Measurements from ENCODE around the gene GTF3A.

GTF3A gene

DNA sequence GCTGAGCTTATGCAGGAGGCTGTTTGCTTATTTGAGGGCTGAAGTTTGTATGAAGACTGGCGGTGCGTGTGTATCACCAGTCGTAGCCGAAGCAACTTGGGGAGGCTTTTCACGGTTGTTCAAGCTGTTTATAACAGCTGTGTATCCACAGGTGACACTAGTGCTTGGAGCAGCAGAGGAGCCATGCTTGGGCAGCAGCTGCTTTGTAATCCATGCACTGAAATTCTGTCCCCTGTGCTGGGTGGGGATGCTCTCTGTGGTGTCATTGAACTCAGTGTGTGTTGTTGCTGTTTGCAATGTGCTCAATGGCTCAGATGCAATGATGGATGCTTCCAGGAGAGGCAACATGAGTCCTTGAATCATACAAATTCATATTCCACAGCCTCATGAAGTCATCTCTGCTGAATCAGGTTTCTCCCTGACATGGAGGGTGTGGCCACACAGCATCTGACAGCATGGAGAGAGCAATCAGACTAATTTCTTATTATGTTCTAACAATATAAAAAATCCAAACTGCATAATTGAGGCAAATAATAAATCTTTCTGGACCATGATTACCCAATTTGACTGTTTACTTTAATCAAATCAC, 18.8 kb upstream of the GTF3A start:
- no peak for DNase-seq

DNA sequence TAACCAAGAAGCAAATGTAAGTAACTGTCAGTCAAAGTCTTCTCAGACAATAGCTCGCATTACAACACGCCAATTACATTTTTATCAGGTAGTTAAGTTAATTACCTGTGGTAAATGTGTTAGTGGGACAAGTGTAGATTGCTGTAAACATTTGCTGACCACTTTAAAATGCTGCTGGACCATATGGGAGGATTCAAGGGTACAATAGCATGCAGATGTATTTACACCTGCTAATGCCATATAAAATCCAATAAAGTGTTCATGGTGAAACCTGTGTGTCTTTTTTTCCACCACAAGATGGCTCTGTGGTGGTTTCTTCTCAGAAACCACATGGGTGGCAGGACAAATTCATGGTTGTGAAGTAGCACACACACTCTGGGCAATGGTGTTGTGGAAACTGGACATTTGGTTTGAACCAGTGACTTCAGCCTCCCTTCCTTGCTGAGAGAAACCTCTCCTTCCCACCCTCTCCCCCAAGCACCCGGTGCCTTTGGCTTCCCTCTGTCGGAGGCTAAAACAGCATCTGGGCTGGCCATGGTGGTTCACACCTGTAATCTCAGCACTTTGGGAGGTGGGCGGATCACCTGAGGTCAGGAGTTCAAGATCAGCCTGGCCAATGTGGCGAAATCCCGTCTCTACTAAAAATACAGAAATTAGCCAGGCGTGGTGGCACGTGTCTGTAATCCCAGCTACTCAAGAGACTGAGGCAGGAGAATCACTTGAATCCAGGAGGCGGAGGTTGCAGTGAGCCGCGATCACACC, 18.1 kb upstream of the GTF3A start:
- DNase-seq: peak; percentile 50

DNA sequence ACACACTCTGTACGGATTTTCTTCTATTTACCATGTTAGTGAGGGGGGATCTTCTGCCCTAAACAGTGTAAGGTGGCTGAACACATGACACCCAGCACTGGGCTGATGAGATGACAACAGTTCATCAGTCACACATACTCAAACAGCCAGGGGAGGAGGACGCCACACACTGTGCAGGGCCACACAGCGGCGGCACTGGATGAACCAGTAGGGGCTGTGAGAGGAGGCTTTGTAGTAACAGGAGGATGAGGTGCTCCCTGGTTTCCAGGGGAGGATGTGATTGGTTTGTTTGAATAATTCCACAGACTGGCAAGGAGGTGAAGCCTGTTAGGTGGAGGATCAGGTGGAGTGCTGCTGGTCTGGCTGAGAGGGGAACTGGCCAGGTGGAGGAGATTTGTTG, 16.3 kb upstream of the GTF3A start:
- no peak for DNase-seq

DNA sequence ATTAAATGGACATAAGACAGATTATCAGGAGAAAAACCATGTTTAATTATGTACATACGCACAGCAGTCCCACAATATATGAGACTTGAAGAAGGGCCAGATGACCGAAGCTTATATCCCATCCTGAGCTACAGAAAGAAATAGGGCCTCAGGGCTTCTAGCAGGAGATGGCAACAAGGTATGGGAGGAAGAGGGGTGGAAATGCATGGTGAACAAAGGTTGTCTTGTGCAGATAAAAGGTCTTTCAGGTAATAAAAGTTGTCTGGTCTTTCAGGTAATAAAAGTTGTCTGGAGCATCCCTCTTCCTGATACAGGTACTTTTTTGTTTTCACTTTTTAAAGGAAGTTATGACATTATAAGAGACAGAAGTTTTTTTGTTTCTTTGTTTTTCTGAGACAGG, 15.4 kb upstream of the GTF3A start:
- no peak for DNase-seq

GRCh38 chr13:27411341-27411740, 13.1 kb upstream of the GTF3A start:
- DNase-seq: peak; percentile 57

DNA sequence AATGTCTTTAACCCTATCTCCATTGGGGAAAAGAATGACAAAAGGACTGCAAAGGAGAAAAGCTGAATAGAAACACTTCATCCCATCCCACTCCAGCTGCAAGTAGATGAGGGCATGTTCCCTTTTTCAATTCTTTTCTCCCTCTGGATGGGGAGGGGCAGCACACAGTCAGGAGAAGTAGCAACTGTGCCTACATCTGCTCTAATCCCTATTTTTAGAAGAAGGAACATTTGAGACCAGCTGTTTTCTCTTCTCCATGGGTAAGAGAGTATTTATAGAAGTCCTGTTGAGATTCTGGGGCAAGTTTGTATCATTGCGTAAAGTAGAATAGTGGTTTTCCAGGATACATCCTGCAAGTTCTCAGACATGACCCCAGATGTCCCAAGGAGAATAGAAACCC, 9.3 kb upstream of the GTF3A start:
- no peak for DNase-seq

- no peak for DNase-seq
Observed at GRCh38 chr13:27419328-27419727, 5.1 kb upstream of the GTF3A start.

DNA sequence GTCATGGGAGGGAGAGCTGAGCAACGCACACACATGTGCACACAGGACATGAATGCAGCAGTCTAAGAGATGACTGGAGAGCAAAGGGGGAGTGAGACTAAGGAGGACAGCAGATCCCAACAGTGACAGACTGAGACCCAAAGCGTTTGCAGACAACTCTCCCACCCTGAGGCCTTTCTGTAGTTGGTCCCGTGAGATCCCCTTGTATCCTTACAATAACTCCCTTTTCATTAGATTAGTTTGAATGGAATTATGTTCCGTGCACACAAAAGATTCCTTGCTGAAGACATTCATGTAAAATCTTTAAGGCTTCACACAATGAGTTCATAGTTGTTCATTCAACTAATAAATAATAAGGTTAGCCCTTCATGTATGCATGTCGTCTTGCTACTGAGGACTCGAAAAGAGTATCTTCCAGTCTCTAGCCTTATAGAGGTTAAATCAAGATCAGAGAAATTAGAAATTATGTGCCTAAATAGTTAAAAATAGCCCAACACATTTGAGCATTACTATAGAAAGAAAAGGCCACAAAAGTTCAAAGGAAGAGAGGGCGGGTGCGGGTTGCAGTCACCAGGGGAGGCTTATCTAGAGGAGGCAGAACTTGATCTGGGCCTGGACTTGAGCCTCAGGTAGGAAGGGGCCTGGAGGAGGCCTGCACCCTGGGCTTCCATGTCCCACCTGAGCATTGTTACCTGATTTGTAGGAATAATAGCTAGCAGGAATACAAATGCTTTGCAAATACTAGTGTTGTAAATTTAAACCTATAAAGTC, 3.1 kb upstream of the GTF3A start:
- no peak for DNase-seq

- DNase-seq: no peak
Observed at GRCh38 chr13:27423333-27423732, 1.1 kb upstream of the GTF3A start.

- no peak for DNase-seq
Observed at GRCh38 chr13:27425158-27425917, 919 bp downstream of the GTF3A start.

DNA sequence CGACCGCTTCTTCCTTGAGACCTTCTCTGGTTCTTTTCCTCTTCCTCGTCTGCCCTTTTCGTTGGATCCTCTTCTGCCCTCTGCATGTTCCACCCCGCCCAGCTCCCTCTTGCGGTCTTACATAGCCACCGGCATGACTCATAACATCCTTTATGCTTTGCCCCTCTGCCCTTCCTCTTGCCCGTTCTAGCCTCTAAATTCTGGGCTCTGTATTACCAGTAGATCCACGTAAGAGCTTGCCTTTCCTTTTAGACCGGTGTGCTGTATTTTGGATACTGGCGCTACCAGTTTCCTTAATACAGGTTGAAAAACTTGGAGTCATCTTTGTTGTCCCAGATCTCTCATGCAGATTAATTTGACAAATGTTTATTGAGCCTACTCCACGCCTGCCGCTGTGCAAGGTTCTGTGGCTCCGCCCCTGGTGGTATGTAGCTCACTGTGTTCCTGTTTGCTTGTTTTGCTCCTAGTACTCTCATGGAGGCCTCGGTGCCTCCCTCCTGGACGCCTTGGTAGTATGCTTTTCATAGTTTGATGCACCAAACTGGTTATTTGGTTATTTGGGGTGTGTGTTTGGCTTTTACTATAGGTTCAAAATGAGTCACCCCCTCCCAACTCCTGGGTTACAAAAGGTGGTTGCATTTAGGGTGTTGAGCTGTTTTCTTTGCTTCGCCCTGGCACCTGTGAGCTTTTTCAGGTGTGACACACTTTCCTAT, 1.7 kb downstream of the GTF3A start:
- DNase-seq: peak; percentile 92

GRCh38 chr13:27427641-27428040, 3.2 kb downstream of the GTF3A start:
- DNase-seq: peak; percentile 46

DNA sequence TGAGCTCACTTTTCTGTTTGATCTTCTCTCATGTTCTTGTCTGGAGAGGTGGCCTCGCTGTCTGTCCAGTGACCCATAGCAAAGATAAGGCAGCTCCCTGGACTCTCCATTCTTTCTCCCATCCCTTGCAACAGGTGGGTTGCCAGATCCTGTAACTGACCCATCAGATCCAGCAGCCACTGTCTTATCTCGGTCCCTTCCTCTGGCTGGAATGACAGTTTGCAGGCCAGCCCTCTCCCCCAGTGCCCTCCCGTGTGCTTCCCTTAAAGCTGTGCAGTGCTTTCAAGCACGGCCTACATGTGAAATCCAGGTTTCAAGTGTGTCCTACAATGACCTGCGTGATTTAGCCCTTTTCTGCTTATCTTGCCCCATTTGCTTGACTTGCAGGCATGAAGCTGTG, 3.7 kb downstream of the GTF3A start:
- no peak for DNase-seq

- DNase-seq: no peak
Observed at GRCh38 chr13:27432180-27432579, 7.8 kb downstream of the GTF3A start.

DNA sequence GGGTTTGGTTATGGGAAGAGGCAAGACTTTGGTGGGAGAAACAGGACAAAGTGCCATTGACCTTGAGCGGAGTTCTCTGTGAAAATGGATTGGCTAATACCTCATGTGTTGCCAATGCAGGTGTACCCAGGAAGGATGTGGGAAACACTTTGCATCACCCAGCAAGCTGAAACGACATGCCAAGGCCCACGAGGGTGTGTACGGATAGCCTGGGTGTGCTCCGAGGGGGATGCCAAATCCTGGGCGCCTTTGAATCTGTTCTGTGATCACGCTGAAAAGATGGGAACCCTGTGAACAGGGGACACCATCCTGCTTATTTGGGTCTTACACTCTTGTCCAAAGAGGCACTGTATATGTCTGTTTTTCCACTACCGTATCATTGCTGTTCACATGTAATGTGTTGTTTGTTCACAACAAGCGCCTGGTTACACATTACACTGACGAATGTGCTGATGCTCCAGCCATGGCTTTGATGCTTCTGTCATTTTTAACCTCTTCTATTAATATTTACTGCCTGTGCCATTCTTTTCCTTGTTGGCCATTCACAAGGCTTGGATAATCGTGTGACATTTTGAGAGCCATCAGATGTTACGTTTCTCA, 8.3 kb downstream of the GTF3A start:
- DNase-seq: no peak

- DNase-seq: no peak
Observed at GRCh38 chr13:27437126-27437525, 12.7 kb downstream of the GTF3A start.

DNA sequence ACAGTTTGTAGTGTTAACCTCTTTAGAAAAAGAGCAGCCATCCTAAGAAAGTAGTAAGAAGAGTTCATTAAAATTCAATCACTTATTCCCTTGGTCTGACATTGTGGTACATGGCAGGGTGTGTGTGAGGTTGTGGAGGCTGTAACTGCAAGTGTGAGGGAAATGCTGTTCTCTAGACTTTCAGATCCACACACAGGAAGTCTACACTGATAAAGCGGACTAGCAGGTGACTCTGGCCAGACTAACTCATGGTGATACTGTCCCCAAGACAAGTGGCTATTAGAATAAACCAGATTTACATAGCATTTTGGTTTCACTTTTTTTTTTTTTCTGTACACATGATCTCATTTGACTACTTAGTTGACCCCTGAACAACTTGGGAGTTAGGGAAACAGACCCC, 16.0 kb downstream of the GTF3A start:
- no peak for DNase-seq

DNA sequence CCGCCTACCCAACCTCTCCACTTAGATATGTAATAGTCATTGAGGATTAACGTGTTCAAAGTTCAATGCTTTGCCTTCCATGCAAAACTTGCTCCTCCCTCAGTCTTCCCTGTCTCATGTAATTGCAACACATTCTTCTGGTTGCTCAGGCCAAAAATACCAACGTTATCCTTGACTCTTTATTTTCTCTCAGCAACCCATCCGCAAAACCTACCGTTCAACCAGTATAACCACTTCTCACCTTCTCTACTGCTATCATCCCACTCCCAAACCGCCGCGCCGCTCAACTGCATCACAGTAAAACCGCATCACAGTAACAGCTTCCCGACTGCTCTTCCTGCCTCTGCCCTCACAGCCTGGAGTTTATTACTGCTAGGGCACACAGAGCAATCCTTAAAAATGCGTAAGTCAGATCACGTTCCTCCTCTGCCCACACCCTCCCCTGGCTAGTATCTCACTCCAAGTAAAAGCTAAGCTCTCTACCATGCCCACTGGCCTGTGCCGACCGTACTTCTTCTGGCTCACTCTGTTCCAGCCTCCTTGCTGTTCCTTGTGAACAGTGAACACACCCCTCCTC, 17.7 kb downstream of the GTF3A start:
- DNase-seq: no peak

DNA sequence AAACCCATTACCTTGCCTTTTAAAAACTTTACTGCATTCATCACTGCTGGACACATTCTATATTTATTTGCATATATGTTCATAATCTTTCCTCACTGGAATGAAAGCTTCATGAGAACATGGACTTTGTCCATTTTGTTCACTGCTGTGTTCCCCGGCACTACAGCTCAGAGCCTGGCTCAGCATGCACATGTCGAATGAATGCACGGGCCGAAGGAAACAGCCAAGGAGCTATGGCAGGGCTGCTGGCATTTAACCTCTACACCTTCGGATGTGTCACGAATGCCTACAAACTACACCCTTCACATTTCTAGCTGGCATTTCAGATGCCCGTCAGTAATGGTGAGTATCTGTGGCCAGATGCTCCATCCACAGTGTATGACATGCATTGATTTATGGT, 18.4 kb downstream of the GTF3A start:
- no peak for DNase-seq

DNA sequence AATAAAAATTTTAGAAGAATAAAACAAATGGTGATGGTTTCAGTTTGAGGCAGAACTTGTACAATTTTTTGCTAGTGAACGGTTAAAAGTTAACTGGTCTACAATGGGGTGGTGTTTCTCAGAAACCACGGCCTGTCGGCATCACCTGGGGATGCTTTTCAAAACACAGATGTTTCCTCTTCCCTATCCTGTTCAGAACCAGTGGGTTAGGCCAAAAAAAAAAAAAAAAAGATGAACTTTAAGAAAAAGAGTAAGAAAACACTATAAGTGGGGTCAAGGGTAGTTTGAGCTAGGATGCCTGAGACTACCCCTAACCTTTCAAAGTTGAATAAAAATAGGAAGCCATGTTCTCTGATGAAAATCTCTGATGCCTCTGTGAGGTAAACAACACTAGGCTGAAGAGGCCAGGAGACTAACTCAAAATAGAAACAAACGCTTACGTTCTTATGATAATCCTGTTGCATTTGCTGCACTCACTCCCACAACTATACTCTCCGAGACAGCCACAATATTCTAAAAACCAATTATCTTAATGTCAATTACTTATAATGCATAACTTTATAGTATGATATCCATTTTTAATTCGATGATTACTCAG, 22.7 kb downstream of the GTF3A start:
- DNase-seq: no peak

DNA sequence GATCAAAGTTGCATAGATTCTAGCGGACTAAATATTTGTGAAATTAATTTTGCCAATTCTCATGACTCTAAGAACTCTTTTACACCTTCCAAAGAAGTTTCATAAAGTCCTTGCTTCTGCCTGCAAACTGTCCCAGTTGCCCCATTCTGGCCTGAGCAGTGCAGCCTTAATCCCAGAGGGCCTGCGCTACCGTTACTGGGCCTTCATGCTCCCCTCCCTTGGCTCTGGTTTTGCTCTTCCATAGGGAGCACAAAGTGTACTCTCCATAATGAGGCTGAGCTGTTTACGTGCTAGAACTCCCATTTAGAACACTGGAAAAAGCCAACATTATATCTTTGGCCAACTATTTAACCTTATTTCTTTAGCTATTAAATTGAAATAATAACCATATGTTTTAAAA, 23.9 kb downstream of the GTF3A start:
- no peak for DNase-seq
